GM10847 (cell line): Measurements from ENCODE around the gene JAKMIP3.

Experiments
- POLR2A ChIP-seq: IDR thresholded peaks from 2 replicates; pipeline ENCODE4 v1.6.1; 2011; ENCODE audit not compliant: insufficient read length; ENCODE audit errors: extremely low read depth

Gene JAKMIP3

DNA sequence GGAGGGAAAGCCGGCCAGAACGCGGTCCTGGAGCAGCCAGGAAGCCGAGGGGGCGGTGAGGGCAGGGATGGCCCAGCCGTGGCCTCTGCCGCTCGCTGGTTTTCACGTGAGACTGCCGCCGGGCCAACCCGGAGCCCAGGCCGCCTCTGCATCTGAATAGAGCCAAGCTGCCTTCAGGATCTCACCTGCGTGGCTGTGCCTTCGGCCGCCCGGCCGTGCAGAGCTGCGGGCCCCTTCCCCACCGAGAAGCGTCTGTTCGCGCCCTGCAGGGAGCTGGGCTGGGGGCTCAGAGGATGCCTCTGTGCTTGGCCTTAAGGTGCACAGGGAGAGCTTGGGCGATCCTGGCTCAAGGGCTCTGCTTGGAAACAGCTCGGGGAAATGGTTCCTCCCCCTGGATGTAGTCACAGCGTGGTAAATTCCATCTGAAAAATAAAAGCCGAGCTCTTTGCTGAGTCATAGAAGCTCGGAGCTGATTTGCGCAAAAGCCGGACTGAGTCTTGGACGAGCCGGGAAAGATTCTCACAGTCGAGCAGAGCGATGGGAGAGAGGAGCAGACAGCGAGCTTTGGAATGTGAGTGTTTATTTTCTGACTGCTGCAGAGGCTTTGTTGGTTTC lies at the start of gene JAKMIP3:
Gene JAKMIP3 (plus strand): TSS at position 456 of the 615 bp plus-strand sequence. CDS start 38,863 bp downstream, outside the sequence.
- TF ChIP-seq POLR2A: no peak

DNA sequence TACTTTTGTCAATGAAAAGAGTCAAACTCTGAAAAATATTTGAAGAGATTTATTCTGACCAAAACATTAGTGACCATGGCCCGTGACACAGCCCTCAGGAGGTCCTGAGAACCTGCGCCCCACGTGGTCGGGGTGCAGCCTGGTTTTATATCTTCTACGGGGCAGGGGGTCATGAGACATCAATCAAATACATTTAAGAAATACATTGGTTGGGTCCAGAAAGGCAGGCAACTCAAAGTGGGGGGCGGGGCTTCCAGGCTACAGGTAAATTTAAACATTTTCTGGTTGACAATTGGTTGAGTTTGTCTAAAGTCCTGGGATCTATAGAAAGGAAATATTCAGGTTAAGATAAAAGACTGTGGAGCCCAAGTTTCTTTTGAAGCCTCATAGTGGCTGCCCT lies 49.2 kb upstream of the JAKMIP3 start:
- no peak for TF ChIP-seq POLR2A

DNA sequence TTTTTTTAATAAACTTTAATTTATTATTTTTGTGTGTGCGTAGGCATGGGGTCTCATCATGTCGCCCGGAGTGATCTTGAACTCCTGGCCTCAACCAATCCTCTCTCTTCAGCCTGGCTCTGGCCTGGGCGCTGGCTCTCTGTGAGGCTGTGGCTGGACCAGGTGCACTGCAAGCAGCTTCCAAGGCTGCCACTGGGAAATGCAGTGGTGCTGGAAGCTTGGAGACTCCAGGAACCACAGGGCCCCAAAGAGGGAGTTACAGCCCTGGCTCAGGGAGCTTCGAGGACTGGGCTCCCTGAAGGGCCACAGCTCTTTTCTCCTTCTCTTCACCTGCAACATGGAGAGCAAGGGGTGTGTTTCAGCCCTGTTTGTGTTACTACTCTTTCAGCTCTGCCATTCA lies 47.3 kb upstream of the JAKMIP3 start:
- no peak for TF ChIP-seq POLR2A

DNA sequence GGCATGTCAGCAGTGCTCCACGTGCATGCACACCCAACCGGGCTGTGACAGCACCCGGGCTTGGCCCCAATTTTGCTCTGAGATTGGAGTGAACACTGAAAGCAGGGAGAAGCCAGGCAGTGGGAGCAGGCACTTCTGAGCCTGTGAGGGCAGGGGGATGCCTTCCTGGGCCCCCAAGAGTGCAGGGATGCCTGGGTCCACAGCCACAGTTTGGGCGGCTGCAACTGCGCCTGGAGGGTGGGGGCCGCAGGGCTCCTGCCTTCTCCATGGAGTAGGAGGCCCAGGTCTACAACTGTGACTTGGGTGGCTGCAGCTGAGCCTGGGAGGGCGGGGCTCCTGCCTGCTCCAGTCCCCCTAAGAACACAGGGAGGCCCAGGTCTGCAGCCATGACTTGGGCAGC lies 46.4 kb upstream of the JAKMIP3 start:
- TF ChIP-seq POLR2A: no peak

DNA sequence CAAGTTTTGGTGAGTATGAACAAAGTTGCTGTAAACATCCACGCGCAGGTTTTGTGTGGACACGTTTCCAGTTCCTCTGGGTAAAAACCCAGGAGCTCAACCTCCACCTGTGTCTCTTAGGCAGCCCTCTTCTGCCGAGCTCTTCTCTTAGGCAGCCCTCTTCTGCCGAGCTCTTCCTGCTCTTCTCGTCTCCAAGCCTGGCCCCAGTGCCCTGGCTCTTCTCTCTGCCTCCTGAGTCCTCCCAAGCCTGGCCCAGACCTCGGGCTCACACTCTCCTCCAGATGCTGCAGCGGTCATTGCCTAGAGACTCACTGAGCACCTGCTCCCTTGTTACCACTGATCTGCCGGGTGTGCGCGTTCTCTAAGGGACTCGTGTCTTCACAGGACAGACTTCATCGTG lies 45.3 kb upstream of the JAKMIP3 start:
- TF ChIP-seq POLR2A: no peak

DNA sequence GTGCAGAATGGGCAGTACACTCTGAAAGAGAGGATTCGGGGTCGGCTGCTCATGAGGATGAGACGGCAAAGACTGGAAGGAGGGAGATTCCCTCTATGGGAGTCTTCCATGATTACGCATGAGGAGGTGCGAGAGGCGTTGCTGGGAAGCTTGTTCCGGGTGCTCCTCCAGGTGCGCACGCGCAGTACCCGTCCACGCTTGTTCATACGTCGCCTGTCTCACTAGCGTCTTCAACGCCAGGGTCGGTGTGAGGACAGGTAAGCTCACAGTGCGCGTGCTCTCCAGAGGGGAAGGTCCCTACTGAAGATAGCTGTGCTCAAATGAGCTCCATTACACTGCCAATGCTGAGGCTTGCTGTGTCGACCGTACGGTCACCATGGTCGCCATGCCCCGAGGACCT lies 44.7 kb upstream of the JAKMIP3 start:
- TF ChIP-seq POLR2A: no peak

DNA sequence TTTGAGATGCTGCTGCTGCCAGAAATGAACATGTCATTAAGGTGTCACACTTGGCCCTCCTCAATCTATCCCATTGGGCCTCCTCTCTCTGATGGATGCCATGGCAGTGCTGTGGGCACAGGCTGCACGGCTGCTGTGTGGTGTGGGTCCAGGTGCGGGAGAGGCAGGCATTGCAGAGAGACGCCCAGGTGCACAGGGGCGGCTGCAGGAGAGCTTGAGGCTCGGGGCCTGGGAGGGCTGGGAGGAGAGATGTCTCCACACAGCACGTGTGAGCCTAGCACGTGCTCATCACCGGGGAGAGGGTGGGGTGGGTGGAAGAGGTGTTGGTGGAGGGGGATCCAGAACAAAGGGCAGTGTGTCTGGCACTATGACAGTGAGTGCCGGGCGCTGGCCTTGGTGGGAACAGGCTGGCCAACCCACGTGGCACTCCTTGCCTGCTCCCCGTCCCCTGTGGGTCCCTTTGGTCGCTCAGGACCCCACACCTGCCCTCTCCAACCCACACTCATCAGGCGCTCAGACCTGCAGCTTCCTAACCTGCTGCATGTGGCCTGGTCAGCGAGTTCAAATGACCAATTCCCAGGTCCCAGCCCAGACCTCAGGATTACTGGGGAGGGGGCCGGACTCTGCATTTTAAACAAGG lies 44.1 kb upstream of the JAKMIP3 start:
- no peak for TF ChIP-seq POLR2A

DNA sequence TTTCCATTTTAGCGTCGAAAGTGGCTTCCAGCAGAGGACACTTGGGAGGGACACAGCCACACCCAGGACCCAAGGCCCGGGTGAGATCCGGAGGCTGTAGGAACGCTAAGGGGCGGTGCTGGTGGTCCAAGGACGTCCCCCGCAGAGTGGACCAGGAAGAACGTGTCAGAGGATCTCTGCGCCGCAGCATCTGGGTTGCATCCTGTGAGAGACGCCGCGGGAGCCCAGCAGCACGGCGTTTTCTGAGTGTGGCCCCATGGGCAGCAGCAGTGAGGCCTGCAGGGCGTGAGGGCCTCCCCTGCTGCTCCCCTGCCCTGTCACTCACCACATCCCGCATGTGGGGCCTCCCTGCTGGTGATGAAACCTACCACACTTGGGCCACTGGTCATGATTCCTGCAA lies 43.5 kb upstream of the JAKMIP3 start:
- no peak for TF ChIP-seq POLR2A

DNA sequence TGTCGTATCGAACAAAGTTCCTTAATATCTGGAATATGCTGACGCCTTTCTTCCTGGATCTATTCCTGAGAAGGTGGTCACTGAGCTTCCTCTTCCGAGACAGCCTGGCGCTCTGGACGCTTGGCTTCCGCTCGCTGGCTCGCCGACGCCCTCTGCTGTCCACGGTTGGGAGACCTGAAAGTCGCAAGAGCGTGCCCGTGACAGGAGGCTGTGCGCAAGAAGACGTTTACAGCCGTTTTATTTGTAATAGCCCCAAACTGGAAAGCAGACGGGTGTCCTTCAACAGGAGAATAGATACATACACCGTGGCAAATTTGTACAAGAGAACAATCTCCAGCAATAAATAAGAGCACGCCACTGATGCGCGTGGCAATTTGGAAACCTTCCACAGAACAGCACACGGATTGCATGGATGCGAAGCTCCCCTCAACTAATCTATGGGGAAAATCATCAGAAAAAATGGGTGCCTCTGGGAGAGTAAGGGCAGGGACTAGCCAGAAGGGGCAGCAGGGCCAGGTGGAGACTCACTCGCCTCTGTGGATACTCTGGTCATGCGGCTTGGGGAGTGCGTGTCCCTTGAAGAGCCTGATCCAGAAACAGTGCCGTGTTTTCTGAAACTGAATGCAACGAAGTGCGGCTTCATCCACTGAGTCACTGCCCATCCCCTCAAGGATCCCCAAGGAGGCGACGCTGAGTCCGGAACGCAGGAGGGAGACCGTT lies 42.5 kb upstream of the JAKMIP3 start:
- no peak for TF ChIP-seq POLR2A

DNA sequence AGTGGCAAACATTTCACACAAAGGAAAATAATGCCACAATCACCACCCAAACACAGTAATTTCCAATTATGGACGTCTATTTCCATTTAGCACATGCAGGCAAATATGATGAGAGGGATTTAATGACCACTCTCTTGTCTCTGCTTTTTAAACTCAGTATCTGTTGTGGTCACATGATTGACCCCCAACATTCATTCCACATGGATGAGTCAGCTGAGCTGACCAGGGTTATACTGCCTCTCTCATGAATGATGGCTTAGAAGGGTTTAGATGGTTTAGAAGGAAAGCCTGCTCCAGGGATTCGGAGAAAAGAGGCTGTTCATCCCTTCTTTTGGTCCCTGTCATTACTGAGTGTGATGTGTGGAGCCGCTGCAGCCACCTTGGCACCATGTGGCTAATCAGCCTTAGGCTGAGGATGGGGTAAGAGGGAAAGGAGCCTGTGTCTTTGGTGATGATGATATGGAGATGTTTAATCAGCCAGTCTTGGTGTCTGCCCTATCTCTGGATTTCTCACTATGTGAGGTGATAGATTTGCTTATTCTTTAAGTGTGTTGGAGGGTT lies 38.2 kb upstream of the JAKMIP3 start:
- no peak for TF ChIP-seq POLR2A

DNA sequence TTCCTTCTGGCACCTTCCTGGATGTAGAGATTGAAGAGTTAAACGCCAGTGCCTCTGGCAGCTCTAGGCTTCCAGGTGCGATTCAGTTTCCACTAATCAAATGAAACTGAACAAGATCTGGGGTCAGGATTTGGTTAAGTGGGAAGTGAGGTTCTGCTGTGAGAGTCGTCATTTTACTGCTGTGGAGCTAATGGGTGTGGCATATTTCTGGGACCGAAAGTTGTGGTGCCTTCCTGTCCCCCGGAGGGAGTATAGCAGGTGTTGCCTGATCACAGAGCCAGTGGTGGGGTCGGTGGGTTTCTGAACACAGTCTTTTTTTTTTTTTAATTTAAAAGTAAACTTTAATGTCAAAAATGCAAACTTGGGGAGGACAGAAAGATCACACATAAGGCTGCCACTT lies 37.0 kb upstream of the JAKMIP3 start:
- no peak for TF ChIP-seq POLR2A

DNA sequence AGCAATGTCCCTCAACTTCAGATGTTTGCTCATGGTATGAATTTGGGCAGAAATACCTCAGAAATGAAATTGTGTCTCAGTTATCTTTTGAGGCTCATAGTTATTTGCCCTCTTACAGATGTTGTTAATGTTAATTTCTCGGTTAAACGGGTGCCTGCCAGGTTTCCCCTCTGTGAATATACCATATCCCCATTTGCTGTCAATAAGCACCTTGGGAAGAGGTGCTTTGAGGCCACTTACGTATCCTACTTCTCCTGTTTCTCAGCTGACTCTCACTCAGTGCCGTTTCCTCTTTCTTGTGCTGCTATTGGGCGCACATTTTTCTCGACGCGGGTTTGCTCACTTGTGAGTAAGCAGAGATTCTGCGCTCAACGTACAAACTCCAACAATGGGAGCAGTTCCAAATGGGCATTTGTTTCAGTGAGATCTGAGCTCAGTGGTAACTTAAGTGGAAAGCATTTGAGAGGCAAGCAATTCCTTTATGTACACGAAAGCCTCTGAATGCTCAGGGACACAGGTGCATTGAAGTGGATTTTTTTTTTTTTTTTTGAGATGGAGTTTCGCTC lies 34.8 kb upstream of the JAKMIP3 start:
- no peak for TF ChIP-seq POLR2A

DNA sequence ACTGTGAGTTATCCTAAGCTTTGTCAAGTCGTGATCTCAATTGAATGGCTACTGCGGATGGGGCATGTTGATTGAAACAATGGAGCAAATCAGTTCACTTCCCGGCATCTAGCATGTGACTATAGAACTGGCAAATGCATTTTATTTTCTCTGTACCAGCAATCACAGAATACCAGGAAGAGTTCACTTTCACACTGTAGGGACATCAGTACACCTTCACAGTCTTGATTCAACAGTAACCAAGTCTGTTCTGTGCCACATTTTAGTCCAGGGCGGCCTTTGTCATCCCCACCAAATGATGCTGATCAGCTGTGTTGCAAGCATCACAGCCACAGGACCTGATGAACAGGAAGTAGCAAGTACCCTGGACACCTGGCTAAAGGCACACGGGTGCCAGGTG lies 32.1 kb upstream of the JAKMIP3 start:
- TF ChIP-seq POLR2A: no peak

DNA sequence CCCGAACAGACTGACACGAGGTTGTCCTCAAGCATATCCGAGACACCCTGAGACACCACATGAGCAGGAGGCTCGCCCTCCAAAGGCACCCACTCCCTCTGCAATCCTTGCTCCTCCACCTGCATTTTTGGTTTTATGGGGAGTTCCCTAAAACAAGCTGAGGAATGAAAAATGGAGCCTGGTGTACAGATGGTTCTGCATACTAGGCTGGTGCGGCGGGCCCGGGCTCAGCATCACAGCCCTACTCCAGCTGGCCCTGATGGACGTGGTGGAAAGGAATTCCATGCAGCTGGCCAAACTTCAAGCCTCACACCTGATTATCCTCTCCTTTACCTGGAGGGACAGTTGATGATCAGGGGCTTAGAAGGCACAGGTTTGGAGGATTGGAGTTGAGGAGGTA lies 30.3 kb upstream of the JAKMIP3 start:
- no peak for TF ChIP-seq POLR2A

DNA sequence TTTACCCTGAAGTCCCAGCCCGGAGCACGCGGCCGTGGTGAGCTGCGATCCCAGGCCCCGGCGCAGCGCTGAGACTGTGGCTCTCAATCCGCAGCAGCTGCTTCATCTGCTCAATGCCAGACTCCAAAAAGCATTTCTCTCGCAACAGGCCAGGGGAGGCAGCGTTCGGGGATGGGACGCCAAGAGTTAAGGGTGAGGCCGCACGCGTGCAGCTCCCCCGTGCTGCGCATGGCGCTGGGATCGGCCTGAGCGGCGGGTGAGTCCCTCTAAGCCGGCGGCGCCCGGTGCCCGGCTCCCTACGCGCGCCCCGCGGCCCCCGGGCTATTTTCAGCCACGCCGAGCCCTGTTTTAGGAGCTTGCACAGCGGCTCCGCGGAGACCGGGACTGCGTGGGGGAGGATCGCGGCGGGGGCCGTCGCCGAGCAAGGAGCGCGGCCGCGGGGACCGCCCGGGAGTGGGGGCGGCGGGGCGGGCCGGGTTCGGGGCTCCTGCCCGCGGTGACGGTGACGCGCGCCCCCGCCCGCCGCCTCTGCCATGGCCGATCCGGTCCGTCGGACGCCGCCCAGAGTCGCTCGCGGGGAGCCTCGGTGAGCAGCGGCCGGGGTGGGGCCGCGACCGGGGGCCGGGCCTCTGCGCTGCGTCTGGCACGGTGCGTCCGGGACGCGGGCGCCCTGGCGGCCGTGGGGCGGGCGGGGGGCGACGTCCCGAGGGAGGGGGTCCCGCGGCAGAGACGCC lies 29.4 kb upstream of the JAKMIP3 start:
- no peak for TF ChIP-seq POLR2A
